PFSK-1 (cell line): ENCODE results near the gene SLC27A4.

Source experiments
- FOXP2 ChIP-seq: optimal IDR thresholded peaks from 2 replicates; pipeline ENCODE3; 2011; ENCODE audit warnings: borderline replicate concordance, control low read depth, inconsistent platforms; ENCODE audit not compliant: insufficient read depth; ENCODE audit errors: extremely low read length, extremely low read depth
- POLR2AphosphoS5 ChIP-seq: IDR thresholded peaks from 2 replicates; pipeline ENCODE4 v1.6.1; 2012; ENCODE audit warnings: low read depth, mild to moderate bottlenecking, control low read depth, low read length, moderate library complexity
- REST ChIP-seq, 2 experiments: IDR thresholded peaks; 2 replicates each; pipeline versions ENCODE4 v1.6.1 to v1.8.0; 2011 to 2012; ENCODE audit warnings: low read depth in 2 of 2, low read length in 2 of 2, control low read depth in 1 of 2, inconsistent platforms in 1 of 2, mild to moderate bottlenecking in 1 of 2, moderate library complexity in 1 of 2; ENCODE audit not compliant: insufficient read depth in 1 of 2
- SIN3A ChIP-seq: IDR thresholded peaks from 2 replicates; pipeline ENCODE4 v1.6.1; 2012; ENCODE audit warnings: mild to moderate bottlenecking, low read length, moderate library complexity, borderline replicate concordance; ENCODE audit not compliant: insufficient read depth
- TAF1 ChIP-seq: IDR thresholded peaks from 2 replicates; pipeline ENCODE4 v1.6.1; 2012; ENCODE audit warnings: low read length, control low read depth, borderline replicate concordance; ENCODE audit not compliant: insufficient read depth

SLC27A4 gene

GRCh38 chr9:128389395-128390149 is 49.2 kb downstream of the SLC27A4 start:
- TF ChIP-seq FOXP2, result no peak
- TF ChIP-seq SIN3A, result no peak
- no peak for TF ChIP-seq TAF1
- no peak for TF ChIP-seq POLR2AphosphoS5
- TF ChIP-seq REST (IDR thresholded peaks at IDR 0.05; ENCODE audit: insufficient read depth in 1 of 2, low read depth in 2 of 2, low read length in 2 of 2), result no peak

GRCh38 chr9:128390150-128390812 is 50.0 kb downstream of the SLC27A4 start:
- TF ChIP-seq TAF1, result no peak
- no peak for TF ChIP-seq REST (IDR thresholded peaks at IDR 0.05; ENCODE audit: insufficient read depth in 1 of 2, low read depth in 2 of 2, low read length in 2 of 2)
- TF ChIP-seq SIN3A, result no peak
- TF ChIP-seq FOXP2, result no peak
- no peak for TF ChIP-seq POLR2AphosphoS5

GRCh38 chr9:128390813-128391711 is 50.7 kb downstream of the SLC27A4 start:
- TF ChIP-seq SIN3A (no peak), TAF1 (no peak), REST (IDR thresholded peaks at IDR 0.05; ENCODE audit: insufficient read depth in 1 of 2, low read depth in 2 of 2, low read length in 2 of 2) (no peak), FOXP2 (no peak), POLR2AphosphoS5 (no peak)

GRCh38 chr9:128391956-128392301 is 51.6 kb downstream of the SLC27A4 start:
- TF ChIP-seq REST (IDR thresholded peaks at IDR 0.05; ENCODE audit: insufficient read depth in 1 of 2, low read depth in 2 of 2, low read length in 2 of 2) (no peak), FOXP2 (no peak), POLR2AphosphoS5 (no peak), TAF1 (no peak), SIN3A (no peak)
